ENCODE measurements around the gene PCDHGB6.
"Not testable (repeated sequence)": the region's sequence is repeated elsewhere in the genome, so short reads cannot be mapped to it uniquely, and the experiment has no call there.

GRCh38 chr5:141407790-141408505 is at the start of gene PCDHGB6:
- not testable (repeated sequence) for TF ChIP-seq KLF9 (tag by site-specific recombination; IDR thresholded peaks at IDR 0.05; ENCODE audit: low read depth); TCF7L2 (IDR thresholded peaks at IDR 0.05; ENCODE audit: borderline replicate concordance, low read depth, low read length); CTCF (tag by site-specific recombination; IDR thresholded peaks at IDR 0.05); ZNF23 (tag by site-specific recombination; IDR thresholded peaks at IDR 0.05; ENCODE audit: borderline replicate concordance); ZBTB21 (tag by site-specific recombination; IDR thresholded peaks at IDR 0.05); ZNF549 (tag by site-specific recombination; IDR thresholded peaks at IDR 0.05)
